ENCODE data around the gene AHSA1.

DNA sequence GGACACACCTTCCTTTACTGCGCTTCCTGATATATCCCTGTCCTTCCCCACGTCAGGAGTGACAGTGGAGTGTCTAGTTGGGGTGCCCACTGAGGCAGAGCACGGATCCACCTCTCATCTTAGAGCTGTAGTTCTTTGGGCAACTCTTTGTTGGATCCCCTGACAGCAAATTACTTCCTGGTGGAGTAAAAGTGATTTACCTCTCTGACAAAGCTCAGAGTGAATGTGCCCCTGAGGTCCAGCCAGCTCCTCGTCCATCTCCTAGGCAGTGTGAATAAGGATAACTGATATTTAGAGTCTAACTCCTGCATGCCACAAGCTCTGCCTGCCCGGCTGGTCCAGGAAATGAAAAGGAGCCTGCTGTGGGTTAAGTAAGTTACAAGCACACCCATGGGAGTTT is 16.0 kb downstream of the AHSA1 start:
- TF ChIP-seq, protein P1, sequence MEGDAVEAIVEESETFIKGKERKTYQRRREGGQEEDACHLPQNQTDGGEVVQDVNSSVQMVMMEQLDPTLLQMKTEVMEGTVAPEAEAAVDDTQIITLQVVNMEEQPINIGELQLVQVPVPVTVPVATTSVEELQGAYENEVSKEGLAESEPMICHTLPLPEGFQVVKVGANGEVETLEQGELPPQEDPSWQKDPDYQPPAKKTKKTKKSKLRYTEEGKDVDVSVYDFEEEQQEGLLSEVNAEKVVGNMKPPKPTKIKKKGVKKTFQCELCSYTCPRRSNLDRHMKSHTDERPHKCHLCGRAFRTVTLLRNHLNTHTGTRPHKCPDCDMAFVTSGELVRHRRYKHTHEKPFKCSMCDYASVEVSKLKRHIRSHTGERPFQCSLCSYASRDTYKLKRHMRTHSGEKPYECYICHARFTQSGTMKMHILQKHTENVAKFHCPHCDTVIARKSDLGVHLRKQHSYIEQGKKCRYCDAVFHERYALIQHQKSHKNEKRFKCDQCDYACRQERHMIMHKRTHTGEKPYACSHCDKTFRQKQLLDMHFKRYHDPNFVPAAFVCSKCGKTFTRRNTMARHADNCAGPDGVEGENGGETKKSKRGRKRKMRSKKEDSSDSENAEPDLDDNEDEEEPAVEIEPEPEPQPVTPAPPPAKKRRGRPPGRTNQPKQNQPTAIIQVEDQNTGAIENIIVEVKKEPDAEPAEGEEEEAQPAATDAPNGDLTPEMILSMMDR (IDR thresholded peaks at IDR 0.05): no peak
- TF ChIP-seq EP300 (IDR thresholded peaks at IDR 0.05) (no peak), POLR2A (IDR thresholded peaks at IDR 0.05) (no peak)

Measured in tibial nerve (tissue), 4 donors.